CD1c-positive myeloid dendritic cell (primary cell): ENCODE measurements around the gene G2E3.
A peak's percentile ranks its signal among the peaks of the same experiment; 100 is the strongest.
"Not testable (repeated sequence)": the region's sequence is repeated elsewhere in the genome, so short reads cannot be mapped to it uniquely, and the experiment has no call there.

ENCODE experiments used
- DNase-seq: peaks from one replicate; pipeline ENCODE4 v3.0.0-alpha.2; 2016; ENCODE audit errors: extremely low spot score

The G2E3 gene, protein sequence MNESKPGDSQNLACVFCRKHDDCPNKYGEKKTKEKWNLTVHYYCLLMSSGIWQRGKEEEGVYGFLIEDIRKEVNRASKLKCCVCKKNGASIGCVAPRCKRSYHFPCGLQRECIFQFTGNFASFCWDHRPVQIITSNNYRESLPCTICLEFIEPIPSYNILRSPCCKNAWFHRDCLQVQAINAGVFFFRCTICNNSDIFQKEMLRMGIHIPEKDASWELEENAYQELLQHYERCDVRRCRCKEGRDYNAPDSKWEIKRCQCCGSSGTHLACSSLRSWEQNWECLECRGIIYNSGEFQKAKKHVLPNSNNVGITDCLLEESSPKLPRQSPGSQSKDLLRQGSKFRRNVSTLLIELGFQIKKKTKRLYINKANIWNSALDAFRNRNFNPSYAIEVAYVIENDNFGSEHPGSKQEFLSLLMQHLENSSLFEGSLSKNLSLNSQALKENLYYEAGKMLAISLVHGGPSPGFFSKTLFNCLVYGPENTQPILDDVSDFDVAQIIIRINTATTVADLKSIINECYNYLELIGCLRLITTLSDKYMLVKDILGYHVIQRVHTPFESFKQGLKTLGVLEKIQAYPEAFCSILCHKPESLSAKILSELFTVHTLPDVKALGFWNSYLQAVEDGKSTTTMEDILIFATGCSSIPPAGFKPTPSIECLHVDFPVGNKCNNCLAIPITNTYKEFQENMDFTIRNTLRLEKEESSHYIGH

DNA sequence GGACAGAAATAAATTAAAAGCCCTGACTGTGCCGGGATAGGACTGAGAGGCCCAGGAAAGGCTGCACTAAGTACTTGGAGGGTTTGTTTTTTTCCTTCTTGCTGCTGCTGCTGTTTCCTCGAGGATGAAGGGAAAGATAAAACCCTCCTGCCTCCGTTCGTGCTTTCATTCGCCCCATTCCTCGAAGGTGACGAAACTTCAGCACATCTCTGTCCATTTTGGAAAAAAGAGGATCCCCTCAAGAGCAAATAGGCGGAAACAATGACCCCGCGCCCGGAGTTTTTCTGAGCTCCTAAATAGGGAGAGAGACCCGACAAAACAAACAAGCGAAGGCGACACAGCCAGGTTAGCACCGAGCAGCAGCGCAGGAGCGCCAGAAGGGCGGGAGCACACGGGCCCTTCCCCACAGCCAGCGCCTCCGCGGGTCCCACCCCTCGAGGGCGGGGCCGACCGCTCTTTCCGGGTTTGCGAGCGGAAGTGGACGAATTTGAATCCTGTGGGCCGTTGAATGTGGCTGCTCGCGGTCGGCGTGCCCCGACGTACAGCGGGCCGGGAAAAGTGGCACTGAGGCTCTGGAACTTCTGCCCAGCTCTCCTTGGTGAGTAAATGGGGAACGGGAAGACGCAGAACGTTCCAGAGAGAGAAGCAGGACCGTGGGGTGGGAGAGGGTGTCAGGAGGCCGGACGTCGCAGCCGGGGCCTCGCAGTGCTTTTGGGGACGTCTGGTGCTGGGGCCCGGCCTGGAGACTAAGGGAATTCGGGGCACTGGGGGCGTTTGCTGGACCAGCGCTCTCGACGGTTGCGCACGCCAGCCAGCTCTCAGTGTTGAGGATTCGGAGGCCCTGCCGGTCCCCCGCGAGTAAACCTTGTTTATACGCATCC, at the start of gene G2E3:
Gene G2E3, plus strand, starts transcription at position 484 of the 881 bp plus-strand sequence. CDS start 21,922 bp downstream, outside the sequence.
- peak; percentile 95 for DNase-seq

DNA sequence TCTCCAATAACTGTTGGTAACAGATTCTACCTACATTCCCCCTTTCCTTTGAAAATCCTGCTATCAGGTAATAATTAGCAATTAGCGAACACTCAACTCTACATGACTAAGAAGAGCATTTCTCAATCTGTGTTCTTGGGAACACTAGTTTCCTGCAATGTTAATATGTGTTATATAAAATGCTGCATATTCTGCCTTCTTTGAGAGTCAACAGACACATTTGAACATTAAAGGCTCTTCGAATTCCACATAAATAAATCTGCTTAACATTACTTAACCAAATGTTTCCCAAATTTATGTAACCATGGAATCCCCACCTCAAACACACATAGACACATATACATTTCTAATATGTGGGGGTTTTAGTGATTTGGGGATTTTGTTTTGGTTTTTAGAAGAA, 41.2 kb upstream of the G2E3 start:
- DNase-seq = no peak

DNA sequence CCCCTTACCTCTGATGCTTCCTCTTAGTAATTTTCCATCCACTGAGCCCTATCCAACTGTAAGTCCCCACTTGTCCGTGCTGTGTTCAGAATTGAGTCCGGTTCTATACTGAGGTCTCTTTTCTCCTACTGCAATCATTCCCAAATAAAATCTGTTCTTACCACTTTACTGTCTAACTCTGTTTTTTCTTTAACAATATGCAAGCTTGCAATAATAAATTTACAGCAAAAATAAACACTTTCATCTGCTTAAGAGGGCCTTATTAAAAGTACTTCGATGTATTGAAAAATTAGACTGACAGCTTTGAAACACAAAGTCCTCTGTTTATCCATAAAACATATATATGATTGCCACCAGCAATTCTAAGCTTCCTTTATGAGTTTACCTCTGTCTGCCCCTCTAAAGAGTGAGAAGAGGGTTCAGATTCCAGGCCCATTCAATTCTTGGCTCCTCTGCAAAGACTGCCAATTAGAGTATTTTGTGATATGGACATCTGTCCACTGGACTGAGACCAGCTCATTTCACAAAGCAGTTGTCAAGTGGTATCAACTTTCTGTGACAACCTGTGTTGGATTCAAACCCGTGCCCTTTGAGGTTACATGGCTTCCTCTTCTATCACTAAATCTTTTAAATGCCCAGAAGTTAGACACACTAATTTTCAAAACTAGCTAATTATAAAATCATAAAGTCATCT, 39.9 kb upstream of the G2E3 start:
- no peak for DNase-seq

DNA sequence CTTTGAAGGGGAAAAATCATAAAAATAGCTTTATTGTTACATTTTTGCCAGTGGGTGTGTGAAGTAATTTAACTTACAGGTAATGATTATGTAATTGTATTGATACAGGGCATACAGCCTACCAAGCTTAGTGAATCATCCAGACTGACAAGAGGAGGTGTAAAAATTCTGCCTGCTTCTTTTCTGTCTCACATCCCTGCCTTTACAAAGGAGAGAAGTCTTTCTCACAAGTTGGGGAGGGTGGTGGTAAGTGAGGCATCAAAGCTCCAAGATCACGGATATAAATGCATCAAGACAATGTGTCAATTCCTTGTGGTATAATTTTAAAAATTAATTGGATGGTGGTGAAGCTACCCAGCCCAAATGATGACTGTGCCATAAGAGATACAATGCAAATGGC, 39.0 kb upstream of the G2E3 start:
- DNase-seq = no peak

DNA sequence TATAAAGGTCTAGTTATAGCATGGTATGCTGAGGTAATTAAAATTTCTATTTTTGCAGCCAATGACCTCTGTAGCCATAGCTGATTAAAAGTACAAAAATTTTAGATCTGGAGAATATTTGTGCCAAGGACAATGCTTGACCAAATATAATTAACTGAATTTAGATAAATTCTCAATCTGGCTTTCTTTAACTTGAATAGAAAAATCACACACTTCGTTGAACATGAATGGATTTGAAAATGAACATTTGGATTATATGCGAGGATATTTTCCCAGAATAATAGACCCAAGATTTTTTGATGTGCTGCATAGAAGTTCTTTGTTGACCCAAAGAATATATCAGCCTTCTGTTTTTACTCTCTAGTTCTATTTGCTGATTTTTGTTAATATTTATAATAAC, 38.4 kb upstream of the G2E3 start:
- DNase-seq = no peak

DNA sequence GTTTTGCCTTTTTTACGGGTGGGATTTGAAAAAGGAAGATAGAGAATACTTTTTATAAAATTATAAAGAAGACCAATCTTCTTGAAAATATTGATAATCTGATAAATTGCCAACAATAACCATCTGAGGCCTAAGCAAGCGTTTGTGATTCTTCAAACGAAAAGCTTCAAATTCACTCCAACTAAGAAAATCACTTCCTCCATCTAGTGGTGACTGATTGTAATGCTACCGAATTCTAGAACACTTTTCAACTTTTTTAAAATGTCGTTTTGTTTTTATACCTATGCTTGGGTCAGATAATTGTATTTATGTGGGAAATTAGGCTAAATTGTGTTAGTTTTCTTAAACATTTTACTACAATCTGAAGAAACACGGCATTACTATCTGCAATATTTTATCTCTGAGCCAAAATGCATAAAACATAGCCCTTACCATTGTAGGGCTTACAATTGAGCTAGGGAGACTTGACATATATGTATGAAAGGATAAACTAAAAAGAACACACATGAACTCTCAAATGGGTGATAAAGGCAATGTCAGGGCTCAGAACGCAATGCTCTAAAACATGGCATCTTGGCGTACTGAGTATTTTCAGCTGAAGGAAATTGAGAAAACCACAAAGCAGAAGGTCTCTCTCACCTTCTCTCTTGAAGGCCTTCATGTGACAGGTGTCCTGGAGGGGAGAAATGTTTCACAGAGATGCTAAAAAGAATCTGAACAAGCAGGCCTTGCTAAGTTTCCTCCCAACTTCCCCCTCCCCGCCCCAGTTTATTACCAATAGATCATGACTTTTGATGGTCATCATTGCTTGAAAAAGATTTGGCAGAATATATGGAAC, 36.8 kb upstream of the G2E3 start:
- DNase-seq = peak; percentile 50

DNA sequence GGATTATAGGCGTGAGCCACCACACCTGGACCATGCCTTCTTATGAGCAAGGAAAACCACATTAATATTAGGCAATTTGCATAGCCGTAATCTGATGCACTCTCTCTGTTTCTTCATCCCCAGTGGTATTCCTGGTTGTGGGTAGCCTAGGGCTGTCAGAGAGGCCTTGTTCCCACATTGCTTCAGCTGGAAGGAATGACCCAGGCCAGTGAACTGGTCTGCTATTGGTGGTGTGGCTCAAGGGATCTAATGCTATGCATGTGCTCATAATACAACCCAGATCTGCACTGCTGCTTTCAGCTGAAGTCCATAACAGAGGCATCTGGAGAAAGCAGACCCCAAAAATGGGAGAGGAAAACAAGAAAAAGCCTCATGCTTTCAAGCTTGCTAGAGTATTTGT, 33.1 kb upstream of the G2E3 start:
- DNase-seq = no peak

DNA sequence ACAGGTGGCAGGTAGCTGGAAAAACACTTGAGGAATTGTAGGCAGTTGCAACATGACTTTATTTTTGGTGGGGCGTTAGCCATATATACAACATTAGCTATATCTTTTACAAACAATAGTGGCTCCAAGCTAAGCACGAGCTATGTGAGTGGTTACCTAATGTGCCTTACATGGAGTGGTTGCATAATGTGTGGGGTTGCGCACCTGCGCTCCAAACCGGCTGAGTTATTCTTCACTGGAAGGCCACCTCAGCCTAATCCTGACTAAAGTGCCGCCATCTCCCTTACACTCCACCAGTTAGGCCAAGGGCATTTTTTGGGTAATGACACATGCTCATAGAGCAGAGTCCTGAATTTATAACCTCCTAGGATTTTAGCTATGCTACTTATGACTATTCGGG, 31.8 kb upstream of the G2E3 start:
- DNase-seq = no peak

DNA sequence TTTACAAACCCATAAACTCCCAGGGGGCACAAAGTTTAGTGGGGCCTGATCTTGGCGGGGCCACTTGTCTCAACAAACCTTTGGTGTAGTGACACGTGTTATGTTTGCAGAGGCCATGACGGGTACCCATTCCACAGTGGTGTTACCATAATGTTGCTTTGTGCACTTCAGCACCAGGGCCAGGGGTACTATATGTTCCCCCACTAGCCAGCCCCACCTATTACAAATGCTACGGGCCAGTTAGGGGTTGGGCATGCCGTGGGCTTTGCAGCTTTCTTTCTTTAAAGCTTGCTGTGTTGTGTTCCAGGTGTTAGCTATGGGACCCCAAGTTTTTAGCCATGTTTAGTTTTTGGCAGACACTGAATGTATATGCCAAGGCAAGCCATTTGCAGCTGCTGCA, 30.8 kb upstream of the G2E3 start:
- no peak for DNase-seq

DNA sequence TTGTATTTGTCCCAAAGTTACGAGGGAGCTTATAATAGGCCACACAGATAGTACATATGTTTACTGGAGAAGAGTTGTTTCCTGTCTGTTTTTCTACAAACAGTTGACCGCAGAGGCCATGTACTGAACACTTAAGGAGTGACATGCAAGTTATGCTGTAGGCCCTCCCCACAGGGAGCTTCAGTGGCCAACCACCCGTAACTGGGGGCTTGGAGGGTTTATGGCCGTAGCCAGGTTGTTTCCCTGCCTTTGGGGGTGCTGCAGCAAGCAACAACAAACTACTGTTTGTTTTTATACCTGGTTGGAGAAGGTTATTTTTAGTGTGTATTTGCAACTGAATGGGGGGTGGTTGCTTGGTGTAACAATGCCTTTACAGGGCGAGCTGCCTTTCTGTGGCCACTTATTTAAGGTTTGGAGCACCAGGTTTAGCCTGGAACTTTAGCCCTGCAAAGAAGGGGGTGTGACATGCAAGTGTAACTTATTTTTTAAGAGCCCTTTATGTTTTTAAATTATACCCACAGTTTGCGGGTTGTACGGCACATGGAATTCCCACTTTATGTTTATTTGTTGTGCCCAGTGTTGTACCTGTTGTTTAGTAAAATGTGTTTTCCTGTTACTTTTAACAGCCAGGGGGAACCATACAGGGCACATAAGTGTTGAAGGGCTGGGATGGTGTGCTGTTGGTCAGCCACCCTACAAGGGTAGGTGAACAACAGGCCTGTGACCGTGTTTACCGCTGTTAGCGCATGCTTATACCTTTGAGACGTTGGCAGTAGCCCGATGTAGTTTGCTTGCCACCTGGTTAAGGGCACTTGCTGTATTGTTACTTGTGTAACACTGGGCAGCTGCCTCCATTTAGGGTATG, 29.9 kb upstream of the G2E3 start:
- no peak for DNase-seq

DNA sequence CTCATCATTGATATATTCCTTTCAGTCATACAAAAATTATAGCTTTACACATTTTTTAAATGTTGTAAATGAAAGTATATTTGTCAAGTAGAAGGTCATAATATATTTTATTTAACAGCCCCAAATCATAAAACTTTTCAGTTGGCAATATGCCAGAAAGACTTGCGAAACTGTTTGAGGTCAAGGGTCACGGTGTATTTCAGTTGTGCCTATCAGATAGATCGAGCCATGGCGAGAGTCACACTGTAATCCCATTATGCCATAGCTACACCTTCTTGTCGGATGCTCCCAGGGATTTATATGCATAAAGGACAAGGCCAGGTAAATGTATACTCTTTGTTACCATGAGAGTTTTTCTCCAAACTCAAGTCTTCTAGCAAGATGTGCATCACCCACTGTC, 26.7 kb upstream of the G2E3 start:
- no peak for DNase-seq

DNA sequence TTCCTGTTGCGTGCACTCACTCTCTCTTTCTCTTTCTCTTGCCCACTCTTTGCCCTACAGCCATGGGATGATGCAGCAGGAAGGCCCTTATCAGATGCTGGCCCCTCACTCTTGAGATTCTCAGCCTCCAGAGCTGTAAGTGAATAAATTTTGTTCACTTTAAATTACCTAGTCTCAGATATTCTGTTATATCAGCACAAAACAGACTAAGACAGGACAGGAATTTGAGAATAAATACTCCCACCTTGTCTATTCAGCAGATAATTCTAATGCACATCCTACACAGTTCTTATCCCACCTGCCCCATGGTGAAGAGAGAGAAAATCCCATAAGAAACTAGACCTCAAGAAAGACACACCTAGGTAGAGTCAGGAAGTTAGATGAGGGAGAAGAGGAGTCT, 25.8 kb upstream of the G2E3 start:
- no peak for DNase-seq

DNA sequence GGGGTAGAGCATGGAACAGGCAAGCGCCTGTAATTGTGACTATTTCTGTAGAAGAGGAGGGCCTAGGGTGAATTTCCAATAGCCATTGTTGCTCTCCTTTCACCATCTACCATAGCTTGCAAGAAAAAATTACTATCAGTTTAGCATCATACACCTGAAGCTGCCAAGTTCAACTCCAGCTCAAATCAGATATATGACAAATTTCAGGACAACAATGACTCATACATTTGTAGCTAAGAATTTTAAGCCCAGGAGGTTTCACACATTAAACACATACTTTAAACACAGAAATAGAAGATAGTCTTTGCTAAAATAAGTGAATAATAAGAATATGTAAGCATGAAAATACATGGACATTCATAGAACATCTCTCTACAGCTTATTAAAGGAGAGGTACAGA, 17.6 kb upstream of the G2E3 start:
- DNase-seq = no peak

DNA sequence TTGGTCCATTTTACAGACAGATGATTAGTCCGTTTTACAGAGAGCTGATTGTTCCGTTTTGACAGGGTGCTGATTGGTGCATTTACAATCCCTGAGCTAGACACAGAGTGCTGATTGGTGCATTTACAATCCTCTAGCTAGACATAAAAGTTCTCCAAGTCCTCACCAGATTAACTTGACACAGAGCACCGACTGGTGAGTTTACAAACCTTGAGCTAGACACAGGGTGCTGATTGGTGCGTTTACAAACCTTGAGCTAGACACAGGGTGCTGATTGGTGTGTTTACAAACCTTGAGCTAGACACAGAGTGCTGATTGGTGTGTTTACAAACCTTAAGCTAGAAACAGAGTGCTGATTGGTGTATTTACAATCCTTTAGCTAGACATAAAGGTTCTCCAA, 12.2 kb upstream of the G2E3 start:
- not testable (repeated sequence) for DNase-seq

DNA sequence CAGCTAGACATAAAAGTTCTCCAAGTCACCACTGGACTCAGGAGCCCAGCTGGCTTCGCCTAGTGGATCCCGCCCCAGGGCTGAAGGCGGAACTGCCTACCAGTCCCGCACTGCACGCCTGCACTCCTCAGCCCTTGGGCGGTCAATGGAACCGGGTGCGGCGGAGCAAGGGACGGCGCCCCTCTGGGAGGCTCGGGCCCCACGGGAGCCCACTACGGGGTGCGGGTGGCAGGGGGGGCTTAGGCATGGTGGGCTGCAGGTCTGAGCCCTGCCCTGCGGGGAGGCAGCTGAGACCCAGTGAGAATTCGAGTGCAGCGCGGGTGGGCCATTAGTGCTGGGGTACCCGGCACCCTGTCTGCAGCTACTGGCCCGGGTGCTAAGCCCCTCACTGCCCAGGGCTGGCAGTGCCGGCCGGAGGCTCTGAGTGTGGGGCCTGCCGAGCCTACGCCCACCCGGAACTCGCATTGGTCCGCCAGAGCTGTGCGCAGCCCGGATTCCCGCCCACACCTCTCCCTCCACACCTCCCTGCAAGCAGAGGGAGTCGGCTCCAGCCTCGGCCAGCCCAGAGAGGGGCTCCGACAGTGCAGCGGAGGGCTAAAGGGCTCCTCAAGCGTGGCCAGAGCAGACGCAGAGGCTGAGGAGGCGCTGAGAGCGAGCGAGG, 11.4 kb upstream of the G2E3 start:
- no peak for DNase-seq

DNA sequence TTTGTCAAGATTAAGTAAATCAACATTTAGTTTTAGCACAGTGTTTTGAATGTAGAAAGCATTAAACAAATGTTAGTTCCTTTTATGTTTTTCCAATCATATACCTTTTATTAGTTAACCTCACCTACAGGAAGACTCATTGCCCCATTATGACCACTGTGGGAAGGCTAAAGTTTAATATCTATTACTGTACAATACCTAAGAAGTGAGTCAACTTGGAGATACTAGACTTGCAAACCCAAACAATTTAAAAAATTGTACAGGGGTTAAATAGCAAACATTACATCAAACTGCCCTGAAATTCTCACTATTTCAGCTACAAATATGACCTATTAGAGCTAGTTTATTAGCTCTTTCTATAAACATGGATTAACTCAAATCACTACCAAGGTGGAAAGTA, 8.6 kb upstream of the G2E3 start:
- no peak for DNase-seq

DNA sequence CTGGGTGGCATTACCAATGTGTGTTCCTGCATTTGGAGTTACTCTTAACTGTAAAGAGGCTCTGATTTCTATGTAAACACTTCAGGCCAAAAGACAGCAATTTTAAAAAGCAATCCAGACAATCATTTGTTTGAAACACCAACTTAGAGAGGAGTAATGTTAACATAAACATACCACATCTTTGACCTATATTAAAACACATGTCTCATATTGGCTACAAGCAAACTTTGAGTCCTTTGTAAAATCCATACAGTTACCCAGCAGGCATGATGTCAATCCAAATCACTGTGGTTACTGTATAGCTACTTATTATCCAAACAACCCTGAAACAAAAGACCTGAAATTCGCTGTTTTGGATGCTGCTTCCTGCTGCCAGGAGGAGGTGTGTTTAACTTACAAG, 7.5 kb upstream of the G2E3 start:
- no peak for DNase-seq

DNA sequence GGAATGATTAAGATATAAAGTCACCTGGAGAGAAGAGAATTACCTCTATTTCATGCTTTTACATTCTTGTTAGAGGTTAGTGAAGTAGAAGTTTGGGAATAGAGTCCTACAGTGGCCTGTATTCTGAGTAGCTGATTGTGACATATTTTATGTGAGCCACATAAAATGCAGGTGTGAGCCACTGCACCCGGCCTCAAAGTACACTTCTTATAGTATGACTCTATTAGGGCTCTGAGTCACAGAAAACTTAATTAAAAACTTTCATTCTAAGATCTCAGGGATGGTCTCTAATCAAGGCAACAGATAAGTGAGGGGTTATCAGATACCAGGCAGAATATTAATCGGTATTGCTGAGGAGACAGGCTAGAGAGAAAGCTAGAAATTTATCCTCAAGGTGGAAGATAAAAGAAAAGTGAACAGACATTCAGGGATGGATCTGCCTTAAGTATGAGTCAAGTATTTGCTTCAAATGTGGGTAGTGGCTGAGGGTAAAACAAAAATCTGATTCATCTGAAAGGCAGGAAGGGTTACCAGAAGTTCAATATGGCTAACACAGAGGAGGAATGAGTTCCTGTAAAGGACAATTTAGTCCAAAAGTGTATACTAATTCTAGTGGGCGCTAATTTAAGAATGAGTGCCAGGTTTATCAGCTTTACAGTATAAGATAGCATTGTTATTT, 5.5 kb upstream of the G2E3 start:
- DNase-seq = no peak

DNA sequence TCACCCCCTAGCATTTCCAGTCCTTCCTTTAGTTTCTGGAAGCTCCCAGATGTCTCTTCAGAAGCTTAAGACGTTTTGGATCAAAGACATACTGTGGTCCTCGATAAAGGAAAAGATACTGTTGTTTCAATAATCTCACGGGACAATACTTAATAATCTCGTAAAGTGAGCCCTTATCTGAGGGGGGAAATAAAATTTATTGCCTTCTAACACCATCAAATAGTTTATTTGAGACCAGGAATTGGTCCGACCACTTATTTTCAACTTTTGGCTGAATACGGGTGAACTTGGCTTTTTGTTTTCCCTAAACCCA, 640 bp upstream of the G2E3 start:
- DNase-seq = no peak
